K562 (cell line): Measurements from ENCODE around the gene PDCD11. TPM values are rescaled to one million over a fixed set of nuclear protein-coding genes. Genes with fewer than 3 reads are reported as not detected.
A peak's percentile ranks its signal among the peaks of the same experiment; 100 is the strongest.

Experiments
- ATAC-seq: fragments of 200-7000 bp; cut with Tn5 transposase; 3 replicates; pipeline ENCODE4 v1.9.1; 2020; ENCODE audit warnings: moderate library complexity
- BruUV-seq: library from RNA; stranded (reverse); fragments of 400-500 nt; replicated peaks from 2 replicates; lab custom pipeline; 2021; lab: Mats Ljungman, UMichigan
- CTCF ChIA-PET: fragments of 300-600 bp; formaldehyde crosslinking; extraction: SDS; loops from one replicate; lab custom pipeline; 2021; ENCODE audit warnings: low intra/inter-chr PET ratio; lab: Yijun Ruan, JAX
- POLR2A ChIA-PET: fragments of 300-600, 350-650 bp; sonication (Branson Sonifier 250); formaldehyde crosslinking; extraction: SDS; loops from one replicate; lab custom pipeline; 2021; ENCODE audit warnings: antibody characterized with exemption, inconsistent platforms; lab: Yijun Ruan, JAX
- DNase-seq, 4 experiments: peaks; one replicate each; pipeline versions ENCODE4 v3.0.0 to v3.0.0-alpha.2; 2011 to 2018; ENCODE audit warnings: low spot score in 3 of 4, mixed read lengths in 3 of 4; ENCODE audit errors: extremely low read depth in 1 of 4
- FAIRE-seq: peaks from 2 replicates; lab custom pipeline; 2011; peaks lifted over from hg19 to GRCh38; lab: Jason Lieb, UNC
- H2AFZ ChIP-seq: 2 replicates; pipeline ENCODE4 v1.6.0; 2011; ENCODE audit warnings: low read depth, low read length, control low read depth, inconsistent platforms
- H3K27ac ChIP-seq: fragments of 200-600 bp; 3 replicates; pipeline ENCODE4 v1.8.0; 2011; ENCODE audit warnings: low read depth, mild to moderate bottlenecking, control low read depth, inconsistent platforms, low read length, moderate library complexity, mixed read lengths; ENCODE audit errors: extremely low read depth
- H3K27me3 ChIP-seq, 2 experiments: fragments of 300-600 bp in 1 of 2; 2 replicates in 1 of 2; 3 replicates in 1 of 2; pipeline versions ENCODE4 v1.6.0 to v1.8.0; 2011; ENCODE audit warnings: inconsistent platforms in 2 of 2, low read length in 2 of 2, mild to moderate bottlenecking in 1 of 2, mixed read lengths in 1 of 2, moderate library complexity in 1 of 2; ENCODE audit not compliant: control insufficient read depth in 2 of 2, insufficient read depth in 2 of 2
- H3K36me3 ChIP-seq: fragments of 300-600 bp; 3 replicates; pipeline ENCODE4 v1.8.0; 2011; ENCODE audit warnings: mild to moderate bottlenecking, low read length, inconsistent platforms; ENCODE audit not compliant: control insufficient read depth, insufficient read depth
- H3K4me1 ChIP-seq, 2 experiments: fragments of 200-600 bp in 1 of 2; replicated peaks in 1 of 2; 2 replicates in 1 of 2; 3 replicates in 1 of 2; pipeline versions ENCODE4 v1.5.1 to v1.8.0; 2011; ENCODE audit warnings: inconsistent platforms in 2 of 2, low read length in 2 of 2, mild to moderate bottlenecking in 1 of 2, mixed read lengths in 1 of 2, moderate library complexity in 1 of 2; ENCODE audit not compliant: control insufficient read depth in 2 of 2, insufficient read depth in 2 of 2
- H3K4me2 ChIP-seq: 2 replicates; pipeline ENCODE4 v1.6.1; 2011; ENCODE audit warnings: low read length, control low read depth, inconsistent platforms, mixed read lengths; ENCODE audit not compliant: insufficient read depth
- H3K4me3 ChIP-seq: fragments of 200-600 bp; sonication (generic), shearing (Covaris generic); 2 replicates; pipeline ENCODE4 v1.5.1; 2016; ENCODE audit warnings: control low read depth, inconsistent platforms
- H3K79me2 ChIP-seq: fragments of 200-600 bp; 3 replicates; pipeline ENCODE4 v1.8.0; 2011; ENCODE audit warnings: low read length, inconsistent platforms; ENCODE audit not compliant: control insufficient read depth, insufficient read depth
- H3K9ac ChIP-seq, 2 experiments: 2 replicates each; pipeline versions ENCODE4 v1.6.0 to v1.6.1; 2011; ENCODE audit warnings: low read depth in 2 of 2, low read length in 2 of 2, control low read depth in 1 of 2, inconsistent platforms in 1 of 2, mild to moderate bottlenecking in 1 of 2, mixed read lengths in 1 of 2; ENCODE audit not compliant: insufficient read depth in 1 of 2
- H3K9me1 ChIP-seq: one replicate; pipeline ENCODE4 v1.6.0; 2011; ENCODE audit warnings: inconsistent platforms, mild to moderate bottlenecking, low read length, moderate library complexity; ENCODE audit not compliant: control insufficient read depth, insufficient read depth
- H3K9me3 ChIP-seq: replicated peaks from 2 replicates; pipeline ENCODE4 v1.5.1; 2011; ENCODE audit warnings: low read depth, low read length, inconsistent platforms; ENCODE audit not compliant: control insufficient read depth, insufficient read depth
- H4K20me1 ChIP-seq: replicated peaks from 2 replicates; pipeline ENCODE4 v1.6.1; 2011; ENCODE audit warnings: low read length, inconsistent platforms, mixed read lengths; ENCODE audit not compliant: control insufficient read depth, insufficient read depth
- EGR1 ChIP-seq: fragments of 450-650 bp; conservative IDR thresholded peaks from 2 replicates; pipeline ENCODE4 v1.6.1; 2017; ENCODE audit warnings: mild to moderate bottlenecking
- FOXK1 ChIP-seq: sonication (generic); formaldehyde crosslinking; IDR thresholded peaks from 2 replicates; pipeline ENCODE4 v1.8.0; 2022; ENCODE audit warnings: missing genetic modification reagents, mild to moderate bottlenecking, borderline replicate concordance
- TEAD1 ChIP-seq, 2 experiments: fragments of 450-650 bp in 1 of 2; sonication (generic) in 1 of 2; formaldehyde crosslinking; IDR thresholded peaks; 2 replicates each; pipeline versions ENCODE4 v1.4.0 to v1.8.0; 2020 to 2022; ENCODE audit warnings: mild to moderate bottlenecking in 2 of 2, missing genetic modification reagents in 1 of 2
- ZFP36 ChIP-seq: fragments of 150-350 bp; IDR thresholded peaks from 2 replicates; pipeline ENCODE4 v1.6.1; 2018; ENCODE audit warnings: low read length, low read depth; ENCODE audit not compliant: partially characterized antibody
- ZNF639 ChIP-seq, 2 experiments: fragments of 200-800 bp in 1 of 2; sonication (Bioruptor generic) in 1 of 2; sonication (generic) in 1 of 2; formaldehyde crosslinking in 1 of 2; IDR thresholded peaks in 1 of 2; conservative IDR thresholded peaks in 1 of 2; 2 replicates each; pipeline versions ENCODE4 v1.5.0 to v1.6.1; 2016 to 2020; ENCODE audit warnings: missing compliant biosample characterization in 1 of 2, missing genetic modification characterization in 1 of 2, missing genetic modification reagents in 1 of 2
- WGBS: fragments of 100-300 bp; shearing (Covaris generic); methylation state at CpG from one replicate; pipeline ENCODE4 v1.1.6; 2016; ENCODE audit warnings: low coverage, mixed read lengths; ENCODE audit not compliant: insufficient coverage; ENCODE audit errors: missing lambda C conversion rate; 5-methylcytosine and 5-hydroxymethylcytosine counted together
- in situ Hi-C: fragments of 300-500 bp; cut with MboI; formaldehyde crosslinking; loops from 4 replicates; pipeline ENCODE4 v1.15.0; 2018; ENCODE audit warnings: inconsistent platforms, mixed read lengths
- intact Hi-C: fragments of 100-400 bp; cut with micrococcal nuclease; formaldehyde crosslinking; loops from 2 replicates; pipeline ENCODE4 v1.14.2; 2022
- polyA plus RNA-seq, 8 experiments: library from polyadenylated mRNA; depleted of rRNA in 4 of 8; stranded (reverse) in 5 of 8; unstranded in 3 of 8; fragments of >200 nt; fragmentation: Nextera tagmentation in 2 of 8; fragmentation: Illumina TruSeq in 1 of 8; extraction: Ambion mirVana in 2 of 8; extraction: Trizol in 1 of 8; gene quantifications; 2 replicates each; pipeline versions ENCODE4 v1.2.1 to v1.2.3, GENCODE V29; 2011 to 2014; ENCODE audit warnings: inconsistent platforms in 1 of 8, missing spikeins in 1 of 8
- total RNA-seq, 7 experiments: library from RNA; depleted of rRNA in 6 of 7; stranded (reverse); fragments of >200 nt in 6 of 7; fragmentation: Illumina TruSeq in 2 of 7; extraction: Trizol in 2 of 7; gene quantifications; 2 replicates each; pipeline versions ENCODE4 v1.2.1 to v1.2.3, GENCODE V29; 2011 to 2021; ENCODE audit warnings: low replicate concordance in 1 of 7

The PDCD11 gene
- total and polyA plus RNA-seq, 9 of the 15 experiments (the other 6 are each of a cell fraction or from before 2014, with no cell fraction given) = 14.8 to 73.8 (median 50.0) TPM

- no TSS peak for BruUV-seq
- Histone ChIP-seq H3K79me2 (no peaks in the 10 kb centered on the region), H4K20me1 (no peaks in the 10 kb centered on the region; the same call in 1 of the 2 replicates), H3K9me3 (no peaks in the 10 kb centered on the region), H2AFZ (no peak overlapping the region), H3K4me2 (no peak overlapping the region), H3K9ac (no peak overlapping the region), H3K27me3 (peaks cover 13 to 47% of the 10 kb centered on the region in 2 experiments; a peak in 4 of 5 replicates), H3K4me1 (peaks cover 0 to 14% of the 10 kb centered on the region in 2 experiments; a peak in 2 of 5 replicates), H3K9me1 (no peaks in the 10 kb centered on the region), H3K27ac (no peak overlapping the region), H3K36me3 (no peaks in the 10 kb centered on the region), H3K4me3 (no peak overlapping the region)
- 4% methylated on average over 2 of the region's 5 CpGs for WGBS
- FAIRE-seq (no peak), ATAC-seq (no peak), DNase-seq (no peak)
- POLR2A ChIA-PET = interaction anchor here (0.6 to 1.2 kb wide), 2 partner anchors 57 to 134 kb away, joined by 3 read pairs; no protein-coding TSS in a partner anchor
- CTCF ChIA-PET = no interaction called here
- TF ChIP-seq TEAD1 (CRISPR knock-in tag; IDR thresholded peaks at IDR 0.05) (no peak), FOXK1 (CRISPR knock-in tag) (no peak), ZFP36 (peak; percentile 59)
- intact Hi-C loops (no loop called here), in situ Hi-C loops (no loop called here)
Observed at GRCh38 chr10:103492655-103493261, 96.3 kb downstream of the PDCD11 start.

- peak in 1 of 4 experiments; percentile 25 for DNase-seq
- Histone ChIP-seq H3K27me3 (peaks cover 14 to 47% of the 10 kb centered on the region in 2 experiments; a peak in 4 of 5 replicates), H3K79me2 (no peaks in the 10 kb centered on the region), H2AFZ (no peak within 1 kb of the TSS), H3K9me3 (no peaks in the 10 kb centered on the region), H3K4me1 (peaks cover 0 to 14% of the 10 kb centered on the region in 2 experiments; a peak in 2 of 5 replicates), H3K36me3 (no peaks in the 10 kb centered on the region), H3K4me2 (no peak within 1 kb of the TSS), H3K9ac (no peak within 1 kb of the TSS), H4K20me1 (no peaks in the 10 kb centered on the region; the same call in 1 of the 2 replicates), H3K4me3 (no peak within 1 kb of the TSS), H3K27ac (no peak within 1 kb of the TSS), H3K9me1 (no peaks in the 10 kb centered on the region)
- no peak for ATAC-seq
- CTCF ChIA-PET = no interaction called here
- FAIRE-seq = no peak
- BruUV-seq = no TSS peak
- in situ Hi-C loops (no loop called here), intact Hi-C loops (no loop called here)
- POLR2A ChIA-PET = interaction anchor here (0.7 to 1.2 kb wide), 2 partner anchors 56 to 99 kb away, joined by 3 read pairs; no protein-coding TSS in a partner anchor
- TF ChIP-seq EGR1 = peak; percentile 73
- no peak for TF ChIP-seq ZNF639 (CRISPR knock-in tag; conservative IDR thresholded peaks at IDR 0.05 in 1 of 2, IDR thresholded peaks at IDR 0.05 in 1 of 2)
- 14% methylated on average over 12 of the region's 65 CpGs for WGBS
Observed at GRCh38 chr10:103493362-103493915, 97.0 kb downstream of the PDCD11 start, which contains the start of gene NEURL1. NEURL1 (plus strand) TSS chr10:103493705; CDS start chr10:103494388, 683 bp downstream.
